Nucleus accumbens (tissue), 56 donors: ENCODE data around the gene COIL.
"Not testable (repeated sequence)": the region's sequence is repeated elsewhere in the genome, so short reads cannot be mapped to it uniquely, and the experiment has no call there.

ENCODE experiments used
- DNase-seq, 56 donors: peaks; one replicate each; lab custom pipeline; 2025; lab: John Stamatoyannopoulos, UW

The COIL gene, protein sequence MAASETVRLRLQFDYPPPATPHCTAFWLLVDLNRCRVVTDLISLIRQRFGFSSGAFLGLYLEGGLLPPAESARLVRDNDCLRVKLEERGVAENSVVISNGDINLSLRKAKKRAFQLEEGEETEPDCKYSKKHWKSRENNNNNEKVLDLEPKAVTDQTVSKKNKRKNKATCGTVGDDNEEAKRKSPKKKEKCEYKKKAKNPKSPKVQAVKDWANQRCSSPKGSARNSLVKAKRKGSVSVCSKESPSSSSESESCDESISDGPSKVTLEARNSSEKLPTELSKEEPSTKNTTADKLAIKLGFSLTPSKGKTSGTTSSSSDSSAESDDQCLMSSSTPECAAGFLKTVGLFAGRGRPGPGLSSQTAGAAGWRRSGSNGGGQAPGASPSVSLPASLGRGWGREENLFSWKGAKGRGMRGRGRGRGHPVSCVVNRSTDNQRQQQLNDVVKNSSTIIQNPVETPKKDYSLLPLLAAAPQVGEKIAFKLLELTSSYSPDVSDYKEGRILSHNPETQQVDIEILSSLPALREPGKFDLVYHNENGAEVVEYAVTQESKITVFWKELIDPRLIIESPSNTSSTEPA

DNA sequence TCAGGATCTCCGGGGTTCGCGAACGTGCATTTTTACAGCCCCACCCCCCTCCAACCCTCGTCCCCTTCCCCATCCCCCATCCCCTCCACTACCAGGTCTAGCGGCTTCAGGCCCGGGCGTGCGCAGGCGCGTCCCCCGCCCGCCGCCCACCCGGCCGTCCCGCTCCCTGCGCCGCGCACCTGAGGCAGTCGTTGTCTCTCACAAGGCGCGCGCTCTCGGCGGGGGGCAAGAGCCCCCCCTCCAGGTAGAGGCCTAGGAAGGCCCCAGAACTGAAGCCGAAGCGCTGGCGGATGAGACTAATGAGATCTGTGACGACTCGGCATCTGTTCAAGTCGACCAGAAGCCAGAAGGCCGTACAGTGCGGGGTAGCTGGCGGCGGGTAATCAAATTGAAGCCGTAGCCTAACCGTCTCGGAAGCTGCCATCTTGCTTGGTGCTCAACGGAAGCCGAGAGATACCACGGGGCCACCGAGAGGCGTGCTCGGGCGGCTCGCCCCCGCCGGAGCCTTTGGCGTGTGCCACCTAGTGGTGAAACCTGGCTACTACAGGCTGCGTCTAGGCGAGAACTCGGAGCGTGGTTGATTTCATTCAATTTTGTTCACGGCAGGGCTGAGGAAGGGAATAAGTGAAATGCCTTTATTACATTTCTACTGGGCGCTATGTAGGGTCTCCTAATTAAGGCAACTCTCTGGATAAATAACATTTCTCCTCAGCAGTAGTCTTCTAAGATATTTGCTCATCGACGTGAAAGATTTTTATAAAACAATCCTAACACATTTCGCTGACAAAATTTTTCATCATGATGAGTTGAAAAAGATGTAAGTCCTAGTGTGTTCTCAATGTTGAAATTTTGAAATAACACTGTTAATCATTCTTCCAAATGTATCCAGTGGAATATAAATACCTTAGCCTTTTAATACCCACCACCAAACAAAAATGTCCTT lies at the start of gene COIL:
COIL (minus strand) TSS at position 455 of the 943 bp plus-strand sequence; CDS start at position 424, 31 bp downstream.
- DNase-seq = peak in 55 of 56 donors; percentile 36 to 96 (median 86)

DNA sequence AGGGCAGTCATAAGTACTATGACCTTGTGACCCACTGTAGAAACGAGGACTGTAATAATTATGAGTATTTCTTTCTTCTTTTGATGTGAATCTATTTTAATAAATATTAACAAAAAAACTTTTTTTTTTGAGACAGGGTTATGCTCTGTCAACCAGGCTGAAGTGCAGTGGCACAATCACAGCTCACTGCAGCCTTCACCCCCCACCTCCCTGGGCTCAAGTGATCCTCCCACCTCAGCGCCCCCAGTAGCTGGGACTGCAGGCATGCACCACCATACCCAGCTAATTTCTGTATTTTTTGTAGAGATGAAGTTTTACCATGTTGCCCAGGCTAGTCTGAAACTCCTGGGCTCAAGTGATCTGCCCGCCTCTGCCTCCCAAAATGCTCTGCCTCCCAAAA lies 49.6 kb upstream of the COIL start:
- DNase-seq = no peak

DNA sequence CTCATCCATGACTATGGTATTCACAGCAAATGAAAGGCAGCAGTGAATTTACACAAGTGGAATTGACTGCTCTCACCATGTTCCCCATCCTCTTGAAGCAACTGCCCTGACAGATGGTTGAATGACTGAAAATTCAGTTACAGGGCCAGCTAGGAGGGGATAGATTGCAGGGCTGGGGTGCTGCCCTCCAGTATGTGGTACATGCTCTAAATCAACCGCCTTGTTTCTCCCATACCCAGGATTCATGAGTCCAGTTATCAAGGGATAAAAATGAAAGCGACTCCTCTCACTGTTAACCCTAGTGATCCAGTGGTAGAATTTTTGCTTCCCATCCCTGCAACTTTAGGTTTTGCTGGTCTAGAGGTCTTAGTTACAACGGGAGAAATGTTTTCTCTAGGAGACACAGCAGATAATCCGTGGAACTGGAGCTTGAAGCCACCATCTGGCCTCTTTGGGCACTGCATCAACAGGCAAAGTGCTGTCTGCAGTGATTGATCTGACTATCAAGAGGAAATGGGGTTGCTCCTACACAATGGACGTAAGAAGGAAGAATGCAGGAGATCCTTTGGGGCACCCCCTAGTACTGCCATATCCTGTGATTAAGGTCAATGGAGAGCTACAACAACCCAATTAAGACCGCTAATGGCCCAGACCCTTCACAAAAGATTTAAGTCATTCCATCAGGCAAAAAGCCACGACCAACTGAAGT lies 49.0 kb upstream of the COIL start:
- DNase-seq = peak in 28 of 56 donors; percentile 1 to 57 (median 10)

DNA sequence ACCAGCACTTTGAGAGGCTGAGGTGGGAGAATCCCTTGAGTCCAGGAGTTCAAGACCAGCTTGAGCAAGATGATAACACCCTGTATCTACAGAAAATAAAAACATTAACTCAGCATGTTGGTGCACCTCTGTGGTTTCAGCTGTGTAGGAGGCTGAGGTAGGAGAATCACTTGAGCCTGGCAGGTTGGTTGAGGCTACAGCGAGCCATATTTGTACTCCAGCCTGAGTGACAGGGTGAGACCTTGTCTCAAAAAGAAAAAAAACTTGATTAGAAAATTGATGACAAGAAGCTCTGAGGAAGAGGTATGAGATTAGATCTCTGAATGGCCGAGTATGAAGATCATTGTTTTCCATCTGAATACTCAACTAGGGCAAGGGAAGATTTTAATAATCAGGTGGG lies 48.1 kb upstream of the COIL start:
- DNase-seq = no peak

DNA sequence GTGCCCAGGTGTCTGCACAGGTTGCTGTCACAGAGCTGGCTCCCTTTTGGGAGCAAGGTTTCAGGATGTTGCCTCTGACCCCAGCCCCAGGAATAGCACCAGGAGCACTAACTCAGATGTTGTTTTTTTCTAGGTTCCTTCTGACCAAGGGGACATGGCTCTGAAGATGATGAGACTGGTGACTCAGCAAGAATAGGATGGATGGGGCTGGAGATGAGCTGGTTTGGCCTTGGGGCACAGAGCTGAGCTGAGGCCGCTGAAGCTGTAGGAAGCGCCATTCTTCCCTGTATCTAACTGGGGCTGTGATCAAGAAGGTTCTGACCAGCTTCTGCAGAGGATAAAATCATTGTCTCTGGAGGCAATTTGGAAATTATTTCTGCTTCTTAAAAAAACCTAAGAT lies 45.2 kb upstream of the COIL start:
- DNase-seq = no peak

DNA sequence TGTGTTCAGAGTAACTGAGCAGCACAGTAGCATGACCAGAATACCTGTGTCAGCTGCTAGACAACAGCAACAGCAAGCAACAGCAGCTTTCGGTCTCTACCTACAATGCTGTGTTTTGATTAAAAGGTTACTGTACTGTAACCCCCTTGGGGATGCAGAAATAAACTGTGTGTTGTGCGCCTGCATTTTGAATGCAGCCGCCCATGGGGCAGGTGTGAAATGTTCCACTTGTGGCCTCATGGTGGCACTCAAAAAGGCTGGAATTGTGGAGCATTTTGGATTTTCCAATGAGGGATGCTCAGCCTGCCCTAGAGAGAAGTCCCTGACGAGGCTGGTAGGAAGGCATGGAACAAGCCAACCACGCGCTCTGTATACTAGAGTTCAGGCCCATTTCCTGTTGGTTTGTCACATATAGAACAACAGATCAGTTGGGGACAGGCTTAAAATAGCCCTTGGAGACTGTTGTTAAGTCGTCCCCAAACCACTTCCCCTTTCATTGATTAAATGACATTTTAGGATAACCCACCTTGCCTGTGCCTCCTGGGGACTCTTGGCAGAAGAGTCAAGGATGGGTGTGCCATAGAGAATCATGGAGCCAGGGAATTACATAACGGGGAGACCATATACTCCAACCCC lies 44.2 kb upstream of the COIL start:
- no peak for DNase-seq

DNA sequence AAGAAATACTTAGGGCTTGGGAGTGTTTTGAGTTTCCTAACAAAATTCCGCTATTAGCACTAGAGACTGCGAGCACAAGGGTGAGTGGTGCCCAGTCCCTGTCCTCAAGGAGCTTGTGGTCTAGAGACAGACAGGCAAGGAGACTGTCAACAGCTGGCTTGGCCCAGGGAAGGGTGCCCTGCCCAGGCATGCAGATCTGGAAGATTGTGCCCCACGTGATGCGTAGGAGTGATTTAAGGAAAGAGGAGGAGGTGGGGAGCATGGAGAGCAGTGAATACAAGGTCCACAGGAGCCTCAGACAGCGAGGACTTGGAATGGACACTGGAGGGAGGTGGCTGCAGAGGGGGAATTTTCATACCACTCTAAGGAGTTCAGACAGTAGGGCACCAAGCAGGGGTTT lies 42.1 kb upstream of the COIL start:
- DNase-seq = no peak

DNA sequence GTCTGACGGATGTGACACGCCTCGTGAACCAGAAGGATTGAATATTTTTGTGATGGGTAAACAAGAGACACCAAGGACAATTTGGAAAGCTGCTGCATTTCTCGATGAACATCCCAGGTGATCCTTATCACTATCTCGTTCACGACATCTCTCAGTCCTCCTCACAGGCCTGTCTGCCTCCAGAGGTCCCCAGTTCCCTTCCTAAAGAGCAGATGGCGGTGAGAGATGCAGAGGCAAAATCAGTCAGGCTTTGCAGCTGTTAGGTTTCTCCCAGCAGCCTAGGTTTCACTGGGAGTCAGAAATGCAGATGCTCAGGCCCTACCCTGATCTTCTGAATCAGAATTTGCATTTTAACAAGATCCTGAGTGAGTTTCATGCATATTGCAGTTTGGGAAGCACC lies 40.7 kb upstream of the COIL start:
- DNase-seq = no peak

DNA sequence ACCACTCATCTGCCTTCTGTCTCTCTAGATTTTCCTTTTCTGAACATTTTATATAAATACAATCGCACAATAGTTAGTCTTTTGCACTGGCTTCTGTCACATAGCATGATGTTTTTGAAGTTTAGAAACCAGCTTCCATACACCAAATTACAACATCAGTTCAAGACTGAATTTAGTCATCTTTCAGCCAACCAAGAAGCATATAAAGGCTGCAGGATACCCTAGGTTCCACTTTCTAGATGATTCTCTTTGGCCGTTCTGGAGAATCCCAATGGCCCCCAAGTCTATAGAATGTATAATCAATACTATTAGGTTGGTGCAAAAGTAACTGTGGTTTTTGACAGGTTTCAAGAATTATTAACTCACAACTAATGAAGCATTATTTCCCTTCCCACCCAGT lies 36.5 kb upstream of the COIL start:
- DNase-seq = no peak

DNA sequence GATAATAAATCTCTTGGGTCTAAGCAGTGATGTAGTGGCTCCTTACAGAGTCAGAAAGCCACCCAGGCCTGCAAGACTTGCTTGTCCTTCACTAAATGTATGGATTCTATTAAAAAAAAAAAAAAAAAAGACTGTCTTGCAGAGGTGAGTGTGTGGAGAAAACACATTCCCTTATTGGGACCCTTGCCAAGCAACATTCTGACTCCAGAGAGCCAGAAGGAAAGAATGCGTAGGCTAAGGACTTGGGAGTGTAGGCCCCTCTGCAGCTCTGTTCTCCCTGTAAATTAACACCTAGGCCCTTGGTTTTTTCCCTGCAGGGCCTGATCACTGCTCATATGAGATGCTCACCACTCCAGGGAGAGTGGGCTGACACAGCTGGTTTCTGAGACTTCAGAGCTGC lies 34.9 kb upstream of the COIL start:
- DNase-seq = no peak

DNA sequence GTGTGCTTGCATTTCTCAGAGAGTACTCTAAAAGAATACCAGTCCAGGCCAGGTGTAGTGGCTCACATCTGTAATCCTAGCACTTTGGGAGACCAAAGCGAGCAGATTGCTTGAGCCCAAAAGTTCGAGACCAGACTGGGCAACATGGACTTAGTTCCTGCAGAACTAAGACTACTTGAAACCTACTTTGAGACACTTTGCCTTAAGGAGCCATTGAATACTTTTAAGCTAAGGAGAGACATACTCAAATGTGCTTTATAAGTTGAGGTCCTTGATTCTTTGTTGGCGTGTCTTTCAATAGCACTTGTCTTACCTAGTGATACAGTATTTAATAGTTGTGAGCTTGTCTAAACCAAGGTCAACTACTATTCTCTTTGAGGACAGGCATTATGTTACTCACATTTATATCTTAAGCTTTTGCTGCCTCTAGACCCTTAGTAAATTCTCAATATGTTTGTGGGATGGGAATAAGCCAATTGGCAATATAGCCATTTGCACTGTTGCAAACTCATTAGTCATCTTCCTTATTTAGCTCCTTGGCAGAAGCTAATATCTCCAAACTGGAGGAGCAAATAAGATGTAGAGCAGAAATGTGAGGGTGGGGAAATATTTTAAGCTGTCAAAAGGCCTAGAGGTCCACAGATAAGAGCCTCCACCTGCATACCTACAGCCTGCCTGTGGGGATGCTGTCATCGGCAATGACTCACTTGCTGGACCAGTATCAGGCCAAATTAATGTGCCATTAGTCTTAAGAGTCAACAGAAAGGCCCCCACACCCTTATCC lies 33.4 kb upstream of the COIL start:
- no peak for DNase-seq

DNA sequence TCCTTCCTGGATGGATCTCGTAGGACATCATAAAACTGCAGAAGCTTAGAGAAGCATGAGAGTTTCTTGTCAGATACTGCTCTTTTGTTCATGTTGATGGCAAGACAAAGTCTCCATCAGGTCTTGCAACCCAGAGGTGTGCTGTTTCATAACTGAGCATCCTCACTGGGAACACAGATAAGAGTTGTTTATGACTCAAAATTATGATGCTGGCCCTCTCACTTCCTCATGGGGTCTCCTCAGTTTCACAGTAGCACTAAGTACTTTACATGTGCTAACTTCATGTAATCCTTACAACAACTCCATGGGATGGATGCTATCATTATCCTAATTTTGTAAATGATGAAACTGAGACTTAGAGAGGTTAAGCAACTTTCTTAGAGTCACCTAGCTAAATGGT lies 31.5 kb upstream of the COIL start:
- no peak for DNase-seq

DNA sequence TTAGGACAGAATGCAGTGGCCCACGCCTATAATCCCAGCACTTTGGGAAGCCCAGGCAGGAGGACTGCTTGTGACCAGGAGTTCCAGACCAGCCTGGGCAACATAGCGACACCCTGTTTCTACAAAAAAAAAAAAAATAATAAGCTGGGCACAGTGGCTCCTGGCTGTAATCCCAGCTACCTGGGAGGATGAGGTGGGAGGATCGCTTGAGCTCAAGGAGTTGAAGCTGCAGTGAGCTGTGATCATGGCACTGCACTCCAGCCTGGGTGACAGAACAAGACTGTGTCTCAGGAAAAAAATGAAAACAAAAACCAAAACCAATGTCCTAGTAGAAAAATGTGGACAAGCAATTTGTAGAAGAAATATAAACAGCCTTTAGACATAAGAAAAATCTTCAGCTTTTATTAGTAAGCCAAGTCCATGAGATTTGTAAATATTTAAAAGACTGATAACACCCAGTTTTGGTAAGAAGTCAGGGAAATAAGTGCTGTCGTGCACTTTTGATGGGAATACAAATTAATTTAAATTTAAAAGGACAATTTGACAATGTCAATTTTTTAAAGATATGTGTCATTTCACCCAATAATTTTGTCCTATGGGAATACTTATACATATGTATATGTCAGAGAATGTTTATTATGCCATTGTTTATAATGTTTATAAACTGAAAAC lies 28.2 kb upstream of the COIL start:
- no peak for DNase-seq

DNA sequence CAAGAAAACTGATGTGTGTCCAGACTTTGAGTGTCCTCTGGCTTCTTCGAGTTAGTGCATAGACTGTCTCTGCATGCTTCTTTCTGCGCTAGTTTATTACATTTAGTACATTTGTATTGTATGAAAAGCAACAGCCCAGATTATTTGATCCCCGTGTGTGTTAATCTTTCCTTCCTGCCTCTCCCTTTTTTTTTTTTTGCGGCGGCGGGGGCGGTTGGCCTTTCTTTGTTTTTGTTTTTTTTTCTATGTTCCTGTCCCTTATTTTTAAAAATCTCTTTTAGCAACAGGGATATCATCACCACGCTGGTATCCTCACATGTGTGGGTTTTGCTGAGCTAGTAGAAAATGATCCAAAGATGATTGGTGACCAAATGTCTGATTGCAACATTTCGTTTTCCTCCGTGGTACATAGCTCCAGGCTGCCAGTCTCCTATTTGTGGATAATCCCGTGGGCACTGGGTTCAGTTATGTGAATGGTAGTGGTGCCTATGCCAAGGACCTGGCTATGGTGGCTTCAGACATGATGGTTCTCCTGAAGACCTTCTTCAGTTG lies 26.5 kb upstream of the COIL start:
- DNase-seq = no peak

DNA sequence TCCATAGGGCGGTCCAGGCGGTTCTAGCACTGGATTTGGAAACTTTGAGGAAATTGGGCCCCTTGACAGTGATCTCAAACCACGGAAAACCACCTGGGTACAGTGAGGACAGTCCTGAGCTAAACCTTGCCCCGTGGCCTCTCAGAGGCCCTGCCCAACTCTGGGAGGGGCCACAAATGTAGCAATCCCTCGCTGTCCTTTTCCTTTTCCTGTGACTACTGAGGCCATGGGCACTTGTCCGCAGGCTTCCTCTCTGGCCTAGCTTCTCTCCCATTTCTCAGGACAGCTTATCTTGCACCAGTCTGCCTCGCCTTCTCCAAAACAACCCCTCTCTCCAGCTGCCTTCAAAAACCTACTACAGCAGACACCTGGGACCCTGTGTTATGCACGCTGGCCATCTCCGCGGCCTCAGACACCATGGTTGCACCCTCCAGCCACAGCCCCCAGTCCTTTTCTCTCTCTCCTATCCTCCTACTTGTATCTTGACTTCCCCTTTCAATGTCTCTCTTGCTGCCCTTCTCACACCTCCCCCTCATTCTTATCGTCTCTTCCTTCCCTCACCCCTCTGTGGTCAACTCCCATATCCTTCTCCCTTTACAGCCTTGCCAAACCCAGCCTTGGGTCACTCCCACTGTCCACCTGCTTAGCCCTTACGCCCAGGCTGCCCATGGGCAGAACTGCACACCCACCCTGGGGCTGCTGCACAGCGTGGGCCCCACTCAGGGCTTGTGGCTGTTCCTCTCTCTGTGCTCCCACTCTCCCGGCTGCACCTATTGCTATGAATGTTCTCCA lies 24.7 kb upstream of the COIL start:
- DNase-seq = no peak

DNA sequence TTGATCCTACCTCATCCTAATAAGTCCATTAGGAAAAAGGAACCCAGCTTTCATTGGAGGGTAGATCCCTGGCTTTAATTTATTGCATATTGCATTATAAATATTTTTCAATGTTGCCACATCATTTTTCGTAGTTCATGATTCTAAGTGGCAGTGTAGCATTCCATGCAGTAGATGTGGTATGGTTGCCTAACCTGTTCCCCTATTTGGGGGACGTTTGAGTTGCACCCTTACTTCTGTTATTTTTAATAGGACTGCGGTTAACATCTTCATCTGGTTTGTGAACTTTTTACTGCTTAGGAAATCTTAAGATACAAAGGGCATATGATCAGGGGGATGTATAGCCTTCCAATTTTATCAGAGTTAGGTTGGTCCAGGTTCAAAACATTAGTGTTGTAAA lies 22.5 kb upstream of the COIL start:
- no peak for DNase-seq

DNA sequence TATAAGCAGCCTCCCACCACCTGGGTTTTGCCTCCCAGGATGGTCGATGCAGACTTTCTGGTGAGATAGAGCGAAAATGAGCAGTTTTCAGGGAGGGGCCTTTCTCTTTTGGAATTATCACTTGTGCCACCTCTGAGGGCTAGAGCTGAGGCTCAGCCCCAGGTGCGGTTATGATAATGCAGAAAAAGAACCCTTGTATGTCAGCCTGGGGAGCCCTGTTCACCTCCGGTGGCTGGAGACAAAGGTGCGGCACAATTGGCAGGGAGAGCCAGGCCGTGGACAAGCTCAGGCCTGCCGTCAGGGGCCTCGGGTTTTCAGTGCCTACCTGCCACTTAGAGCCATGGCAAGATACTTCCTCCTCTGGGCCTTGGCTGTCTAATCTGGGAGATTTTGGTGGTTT lies 21.5 kb upstream of the COIL start:
- no peak for DNase-seq

DNA sequence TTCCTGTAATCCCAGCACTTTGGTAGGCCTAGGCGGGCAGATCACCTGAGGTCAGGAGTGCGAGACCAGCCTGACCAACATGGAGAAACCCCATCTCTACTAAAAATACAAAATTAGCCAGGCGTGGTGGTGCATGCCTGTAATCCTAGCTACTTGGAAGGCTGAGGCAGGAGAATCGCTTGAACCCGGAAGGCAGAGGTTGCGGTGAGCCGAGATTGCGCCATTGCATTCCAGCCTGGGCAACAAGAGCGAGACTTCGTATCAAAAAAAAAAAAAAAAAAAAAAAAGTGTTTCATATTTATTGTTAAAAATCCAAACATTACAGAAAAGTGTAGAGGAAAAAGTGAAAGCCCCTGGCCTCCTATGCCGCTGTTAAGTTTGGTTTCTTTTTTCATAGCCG lies 19.7 kb upstream of the COIL start:
- not testable (repeated sequence) for DNase-seq
